ENCODE data around the gene SEPSECS. TPM values are rescaled to one million over a fixed set of nuclear protein-coding genes. Genes with fewer than 3 reads are reported as not detected.

Gene SEPSECS
- total RNA-seq, 3 donors from 2014 or later: 13.4 to 26.2 (median 13.6) TPM

DNA sequence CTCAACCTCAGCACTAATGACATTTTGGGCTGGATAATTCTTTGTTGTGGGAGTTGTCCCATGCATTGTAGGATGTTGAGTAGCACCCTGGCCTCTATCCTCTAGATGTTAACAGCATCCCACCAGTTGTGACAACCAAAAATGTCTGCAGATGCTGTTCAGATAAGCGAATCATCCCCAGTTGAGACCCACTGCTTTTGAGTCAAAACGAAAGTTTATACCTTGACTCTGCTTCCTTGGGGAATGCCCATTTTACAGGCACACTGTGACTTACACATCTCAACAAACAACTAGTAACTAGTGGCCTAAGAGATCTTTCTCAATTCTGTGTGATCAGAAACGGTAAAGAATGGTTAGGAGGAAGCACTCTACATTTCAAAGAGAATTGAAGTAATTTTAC, 37.0 kb downstream of the SEPSECS start:
- no peak for DNase-seq
- TF ChIP-seq CTCF (IDR thresholded peaks at IDR 0.05): no peak
- ATAC-seq: no peak
- no peaks in the 10 kb centered on the region for H3K4me1 ChIP-seq (ENCODE audit: low read depth)
- H3K36me3 ChIP-seq (ENCODE audit: low read depth): no peaks in the 10 kb centered on the region
- H3K9me3 ChIP-seq: no peaks in the 10 kb centered on the region
- intact Hi-C loops (cut with DNase I, micrococcal nuclease): no loop called here
- no peak overlapping the region for H3K4me3 ChIP-seq

DNA sequence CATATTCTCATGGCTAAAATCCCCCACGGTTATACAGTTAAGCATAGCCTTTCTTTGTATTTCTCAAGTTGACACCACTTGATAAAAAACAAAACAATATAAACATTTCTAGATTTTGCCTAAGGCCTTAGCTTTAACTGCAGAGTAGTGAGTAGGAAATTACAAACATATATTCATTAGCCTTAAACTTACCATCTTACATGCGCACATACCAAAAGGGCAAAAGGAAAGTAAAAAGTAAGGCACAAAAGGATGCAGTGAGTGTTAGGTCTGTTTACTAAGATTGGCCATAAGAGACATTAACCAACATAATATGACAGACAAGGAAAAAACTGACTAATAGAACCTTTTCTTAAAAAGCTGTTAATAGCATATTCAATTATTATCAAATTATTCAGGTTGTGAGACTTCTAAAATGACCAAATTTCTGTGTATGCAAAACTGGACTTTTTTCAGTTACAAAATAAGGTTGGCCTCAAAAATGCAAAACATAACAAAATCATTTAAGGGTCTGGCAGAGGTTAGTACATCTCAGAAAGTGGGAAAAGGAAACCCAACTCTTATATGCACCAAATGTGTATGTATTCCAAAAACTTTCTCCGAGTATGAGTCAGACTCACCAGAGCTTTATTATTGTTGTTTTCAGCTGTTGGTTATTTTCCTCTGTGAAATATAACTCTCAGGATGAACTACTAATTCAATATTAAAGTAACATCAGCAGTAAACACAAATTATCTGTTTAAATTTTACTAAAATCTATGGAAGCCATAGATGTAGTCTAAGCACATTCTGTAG, 39.9 kb downstream of the SEPSECS start:
- no peak for ATAC-seq
- intact Hi-C loops (cut with DNase I, micrococcal nuclease): no loop called here
- H3K36me3 ChIP-seq (ENCODE audit: low read depth): no peaks in the 10 kb centered on the region

DNA sequence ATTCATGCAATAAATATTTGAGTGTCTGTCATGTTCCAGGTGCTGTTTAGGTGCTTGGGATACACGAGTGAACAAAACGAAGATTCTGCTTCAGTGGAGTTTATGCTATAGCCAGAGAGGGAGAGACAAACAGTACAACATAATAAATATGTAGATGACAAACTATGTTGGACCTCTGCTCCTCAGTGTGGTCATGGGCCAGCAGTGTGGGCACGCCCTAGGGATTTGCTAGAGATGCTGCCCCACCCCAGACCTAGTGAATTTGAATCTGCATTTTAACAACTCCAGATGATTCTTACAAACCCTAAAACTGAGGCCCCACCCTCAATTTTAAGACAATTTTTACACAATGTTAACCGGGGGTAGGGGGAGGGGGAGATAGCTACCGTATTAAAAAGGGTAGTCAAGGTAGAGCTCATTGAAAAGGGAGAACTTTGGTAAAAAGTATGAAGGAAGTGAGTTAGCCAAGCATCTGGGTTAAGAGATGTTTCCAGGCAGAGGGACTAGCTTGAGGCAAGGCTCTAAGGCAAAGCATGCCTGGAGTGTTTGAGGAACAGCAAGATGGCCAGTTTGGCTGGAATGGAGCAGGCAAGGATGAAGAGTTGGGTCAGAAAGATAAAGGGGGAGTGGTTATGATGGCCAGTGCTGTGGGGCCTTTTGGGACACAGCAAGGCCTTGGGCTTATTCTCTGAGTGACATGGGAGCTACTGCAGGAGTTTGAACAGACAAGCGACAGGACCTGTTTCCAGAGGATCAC, 42.4 kb downstream of the SEPSECS start:
- Histone ChIP-seq H3K4me1 (ENCODE audit: low read depth) (no peaks in the 10 kb centered on the region), H3K36me3 (ENCODE audit: low read depth) (no peaks in the 10 kb centered on the region), H3K4me3 (no peak overlapping the region), H3K9me3 (no peaks in the 10 kb centered on the region)
- DNase-seq: no peak
- no peak for ATAC-seq
- TF ChIP-seq CTCF (IDR thresholded peaks at IDR 0.05): no peak
- intact Hi-C loops (cut with DNase I, micrococcal nuclease): no loop called here

More for the DNA sequence above, 39.9 kb downstream of the SEPSECS start:
- Histone ChIP-seq H3K4me1 (ENCODE audit: low read depth) (no peaks in the 10 kb centered on the region), H3K4me3 (no peak overlapping the region), H3K9me3 (no peaks in the 10 kb centered on the region)
- no peak for DNase-seq
- no peak for TF ChIP-seq CTCF (IDR thresholded peaks at IDR 0.05)

- Histone ChIP-seq H3K36me3 (ENCODE audit: low read depth) (no peaks in the 10 kb centered on the region), H3K4me1 (ENCODE audit: low read depth) (no peaks in the 10 kb centered on the region), H3K4me3 (no peak overlapping the region), H3K9me3 (no peaks in the 10 kb centered on the region)
- TF ChIP-seq CTCF (IDR thresholded peaks at IDR 0.05): no peak
- intact Hi-C loops (cut with DNase I, micrococcal nuclease): no loop called here
- DNase-seq (no peak), ATAC-seq (no peak)
These were observed 43.0 kb downstream of the SEPSECS start for GRCh38 chr4:25117274-25117673.

DNA sequence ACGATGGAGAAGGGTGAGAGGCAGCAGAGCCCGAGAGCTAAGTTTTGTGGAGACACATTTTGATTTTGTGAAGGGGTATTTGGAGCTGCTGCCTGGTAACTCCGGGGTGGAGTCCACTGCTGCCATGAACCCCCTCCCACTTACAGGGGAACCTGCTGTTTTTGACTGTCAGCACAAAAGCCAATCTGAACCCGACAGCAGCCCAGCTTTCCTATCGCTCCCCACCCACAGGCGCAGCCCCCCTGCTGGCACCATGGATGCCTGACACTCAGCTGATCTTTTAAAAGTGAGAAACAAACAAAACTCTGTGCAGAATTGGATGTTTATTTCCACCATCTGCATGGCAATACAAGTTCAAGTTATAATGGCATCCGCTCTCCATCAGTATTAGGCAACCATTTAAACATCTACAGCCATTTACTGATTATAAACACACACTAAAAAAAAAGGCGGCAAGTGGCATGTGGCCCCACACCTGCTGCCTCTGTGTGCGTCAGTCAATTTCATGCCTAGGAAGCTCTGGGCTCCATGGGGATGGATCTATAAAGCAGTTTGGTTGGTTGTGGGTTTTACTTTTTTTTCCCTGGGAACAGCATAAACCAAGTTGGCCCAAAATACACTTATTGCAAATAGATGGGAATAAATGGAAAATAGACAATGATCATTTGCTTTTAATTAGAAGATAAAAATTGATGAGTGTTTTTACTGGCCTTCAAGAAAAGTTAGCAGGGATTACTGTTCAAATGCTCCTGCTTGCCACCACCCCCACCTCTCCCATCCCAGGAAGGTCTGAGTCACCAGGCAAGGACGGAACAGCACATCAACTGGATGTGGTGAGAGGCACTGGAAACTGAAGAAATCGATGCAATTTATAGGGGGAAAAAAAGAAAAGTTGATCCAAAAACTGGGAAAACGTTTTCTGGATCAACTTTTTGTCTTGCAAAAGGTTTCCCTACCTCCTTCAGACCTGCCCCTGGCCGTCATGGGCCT, 46.0 kb downstream of the SEPSECS start:
- no peak for TF ChIP-seq CTCF (IDR thresholded peaks at IDR 0.05)
- H3K4me1 ChIP-seq (ENCODE audit: low read depth): no peaks in the 10 kb centered on the region
- intact Hi-C loops (cut with DNase I, micrococcal nuclease): no loop called here
- H3K36me3 ChIP-seq (ENCODE audit: low read depth): no peaks in the 10 kb centered on the region
- DNase-seq (no peak), ATAC-seq (no peak)
- no peak overlapping the region for H3K4me3 ChIP-seq
- no peaks in the 10 kb centered on the region for H3K9me3 ChIP-seq
